ENCODE data around the gene SLC15A4.
"Not testable (repeated sequence)": the region's sequence is repeated elsewhere in the genome, so short reads cannot be mapped to it uniquely, and the experiment has no call there.

DNA sequence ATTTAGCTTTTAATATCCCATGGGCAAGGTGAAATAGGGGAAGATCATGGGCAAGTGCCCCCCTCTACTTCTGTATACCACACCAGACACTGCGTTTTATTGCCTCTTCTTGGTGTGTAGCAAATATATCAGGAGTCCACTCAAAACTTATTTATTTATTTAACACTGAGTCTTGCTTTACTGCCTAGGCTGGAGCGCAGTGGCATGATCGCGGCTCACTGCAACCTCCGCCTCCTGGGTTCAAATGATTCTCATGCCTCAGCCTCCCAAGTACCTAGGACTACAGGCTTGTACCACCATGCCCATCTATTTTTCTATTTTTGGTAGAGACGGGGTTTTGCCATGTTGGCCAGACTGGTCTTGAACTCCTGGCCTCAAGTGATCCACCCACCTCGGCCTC lies 27.7 kb upstream of the SLC15A4 start:
- TF ChIP-seq RFX5 (IDR thresholded peaks at IDR 0.05; ENCODE audit: low read depth, low read length); POLR2A (IDR thresholded peaks at IDR 0.05; ENCODE audit: low read depth, low read length); FOS (IDR thresholded peaks at IDR 0.05; ENCODE audit: low read depth, low read length); RCOR1 (IDR thresholded peaks at IDR 0.05; ENCODE audit: insufficient replicate concordance, low read length); SMC3 (IDR thresholded peaks at IDR 0.05; ENCODE audit: low read depth, low read length); RAD21 (IDR thresholded peaks at IDR 0.05; ENCODE audit: low read length): not testable (repeated sequence)
- TF ChIP-seq, protein P1, sequence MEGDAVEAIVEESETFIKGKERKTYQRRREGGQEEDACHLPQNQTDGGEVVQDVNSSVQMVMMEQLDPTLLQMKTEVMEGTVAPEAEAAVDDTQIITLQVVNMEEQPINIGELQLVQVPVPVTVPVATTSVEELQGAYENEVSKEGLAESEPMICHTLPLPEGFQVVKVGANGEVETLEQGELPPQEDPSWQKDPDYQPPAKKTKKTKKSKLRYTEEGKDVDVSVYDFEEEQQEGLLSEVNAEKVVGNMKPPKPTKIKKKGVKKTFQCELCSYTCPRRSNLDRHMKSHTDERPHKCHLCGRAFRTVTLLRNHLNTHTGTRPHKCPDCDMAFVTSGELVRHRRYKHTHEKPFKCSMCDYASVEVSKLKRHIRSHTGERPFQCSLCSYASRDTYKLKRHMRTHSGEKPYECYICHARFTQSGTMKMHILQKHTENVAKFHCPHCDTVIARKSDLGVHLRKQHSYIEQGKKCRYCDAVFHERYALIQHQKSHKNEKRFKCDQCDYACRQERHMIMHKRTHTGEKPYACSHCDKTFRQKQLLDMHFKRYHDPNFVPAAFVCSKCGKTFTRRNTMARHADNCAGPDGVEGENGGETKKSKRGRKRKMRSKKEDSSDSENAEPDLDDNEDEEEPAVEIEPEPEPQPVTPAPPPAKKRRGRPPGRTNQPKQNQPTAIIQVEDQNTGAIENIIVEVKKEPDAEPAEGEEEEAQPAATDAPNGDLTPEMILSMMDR (conservative IDR thresholded peaks at IDR 0.05; ENCODE audit: low read depth, low read length) = not testable (repeated sequence)
- TF ChIP-seq, protein P2, sequence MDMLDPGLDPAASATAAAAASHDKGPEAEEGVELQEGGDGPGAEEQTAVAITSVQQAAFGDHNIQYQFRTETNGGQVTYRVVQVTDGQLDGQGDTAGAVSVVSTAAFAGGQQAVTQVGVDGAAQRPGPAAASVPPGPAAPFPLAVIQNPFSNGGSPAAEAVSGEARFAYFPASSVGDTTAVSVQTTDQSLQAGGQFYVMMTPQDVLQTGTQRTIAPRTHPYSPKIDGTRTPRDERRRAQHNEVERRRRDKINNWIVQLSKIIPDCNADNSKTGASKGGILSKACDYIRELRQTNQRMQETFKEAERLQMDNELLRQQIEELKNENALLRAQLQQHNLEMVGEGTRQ (IDR thresholded peaks at IDR 0.05; ENCODE audit: low read depth, low read length) = not testable (repeated sequence)
- TF ChIP-seq, protein P3, sequence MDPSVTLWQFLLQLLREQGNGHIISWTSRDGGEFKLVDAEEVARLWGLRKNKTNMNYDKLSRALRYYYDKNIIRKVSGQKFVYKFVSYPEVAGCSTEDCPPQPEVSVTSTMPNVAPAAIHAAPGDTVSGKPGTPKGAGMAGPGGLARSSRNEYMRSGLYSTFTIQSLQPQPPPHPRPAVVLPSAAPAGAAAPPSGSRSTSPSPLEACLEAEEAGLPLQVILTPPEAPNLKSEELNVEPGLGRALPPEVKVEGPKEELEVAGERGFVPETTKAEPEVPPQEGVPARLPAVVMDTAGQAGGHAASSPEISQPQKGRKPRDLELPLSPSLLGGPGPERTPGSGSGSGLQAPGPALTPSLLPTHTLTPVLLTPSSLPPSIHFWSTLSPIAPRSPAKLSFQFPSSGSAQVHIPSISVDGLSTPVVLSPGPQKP (IDR thresholded peaks at IDR 0.05; ENCODE audit: borderline replicate concordance, low read depth, low read length) = not testable (repeated sequence)

All from IMR-90 (cell line).